Suppressor macrophage treated with lipopolysaccharide for 4 hours (primary cell): ENCODE measurements around the gene HLA-E.
A peak's percentile ranks its signal among the peaks of the same experiment; 100 is the strongest.
"Not testable (repeated sequence)": the region's sequence is repeated elsewhere in the genome, so short reads cannot be mapped to it uniquely, and the experiment has no call there.

Experiments
- DNase-seq: peaks from one replicate; pipeline ENCODE4 v3.0.0-alpha.2; 2020

Gene HLA-E

DNA sequence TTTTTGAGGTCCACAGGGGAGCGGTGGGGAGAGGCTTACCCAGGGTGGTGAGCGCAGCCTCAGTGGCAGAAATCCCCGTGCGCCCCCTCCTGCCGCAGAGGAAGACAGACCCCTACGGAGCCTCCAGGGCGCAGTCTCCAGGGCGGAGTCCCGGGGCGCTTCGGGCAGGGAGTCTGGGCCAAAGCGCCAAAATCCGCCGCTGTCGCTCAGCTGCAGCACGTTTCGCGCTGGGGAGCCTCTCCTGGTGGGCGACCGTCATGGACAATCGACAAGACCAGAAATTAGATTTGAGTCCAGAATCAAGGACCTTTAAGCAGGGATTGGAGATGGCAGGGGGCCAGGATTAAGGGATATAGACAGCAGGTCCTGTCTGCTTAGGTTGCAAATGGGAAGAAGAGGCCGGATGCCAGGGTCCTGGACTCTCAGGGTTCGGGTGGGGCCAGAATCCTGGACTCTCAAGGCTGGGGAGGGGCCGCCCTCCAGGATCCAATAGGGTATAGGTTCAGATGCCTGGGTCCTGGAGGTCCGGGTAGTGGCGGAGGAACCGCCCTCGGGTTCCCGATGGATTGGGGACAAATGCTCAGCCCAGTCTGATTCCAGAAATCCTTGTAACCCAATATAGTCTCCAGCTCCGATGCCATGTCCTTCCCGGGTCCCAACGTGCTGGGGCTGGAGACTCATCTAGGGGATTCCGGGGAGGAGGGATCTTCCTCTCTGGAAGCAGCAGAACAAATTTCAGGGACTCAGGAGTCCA, 7.9 kb upstream of the HLA-E start:
- DNase-seq, result no peak

GRCh38 chr6:30481965-30482644, 7.2 kb upstream of the HLA-E start:
- DNase-seq, result peak; percentile 84

DNA sequence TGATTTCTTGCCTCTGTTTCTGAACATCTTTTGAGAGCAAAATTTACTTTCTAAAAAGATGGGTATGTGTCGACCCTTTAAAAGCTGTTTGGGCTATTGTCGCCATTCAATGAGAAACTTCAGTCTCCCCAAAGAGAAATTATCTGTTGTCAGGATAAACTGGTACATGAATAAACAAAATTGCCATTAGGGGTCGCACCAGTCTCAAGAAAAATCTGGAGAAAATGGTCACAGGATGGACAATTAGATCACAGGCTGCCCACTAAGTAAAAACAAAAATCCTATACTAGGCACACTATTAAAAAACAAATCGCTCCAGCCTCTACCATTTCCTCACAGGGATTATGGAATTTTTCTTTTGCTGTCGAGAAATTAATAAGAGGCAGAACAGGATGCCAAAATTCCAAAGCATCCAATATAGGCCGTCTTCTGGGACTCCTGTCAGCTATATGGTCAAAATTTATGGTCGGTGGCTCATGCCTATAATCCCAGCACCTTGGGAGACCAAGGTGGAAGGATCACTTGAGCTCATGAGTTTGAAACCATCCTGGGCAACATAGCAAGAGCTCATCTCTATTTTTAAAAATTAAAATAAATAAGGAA, 5.5 kb upstream of the HLA-E start:
- peak; percentile 87 for DNase-seq

DNA sequence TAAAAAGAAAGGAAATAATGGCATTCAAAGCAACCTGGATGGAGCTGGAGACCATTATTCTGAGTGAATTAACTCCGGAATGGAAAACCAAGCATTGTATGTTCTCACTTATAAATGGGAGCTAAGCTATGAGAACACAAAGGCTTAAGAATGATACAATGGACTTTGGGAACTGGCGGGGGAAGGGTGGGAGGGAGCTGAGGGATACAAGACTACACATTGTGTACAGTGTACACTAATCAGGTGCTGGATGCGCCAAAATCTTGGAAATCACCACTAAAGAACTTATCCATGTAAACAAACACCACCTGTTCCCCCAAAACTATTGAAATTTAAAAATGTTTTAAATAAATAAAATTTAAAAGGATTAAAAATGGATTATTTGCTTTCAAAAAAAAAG, 4.1 kb upstream of the HLA-E start:
- DNase-seq, result no peak

GRCh38 chr6:30487926-30488325, 1.4 kb upstream of the HLA-E start:
- no peak for DNase-seq

- DNase-seq, result not testable (repeated sequence)
Observed at GRCh38 chr6:30488697-30489080, 620 bp upstream of the HLA-E start.

- DNase-seq, result peak; percentile 88
Observed at GRCh38 chr6:30490026-30490876, 942 bp downstream of the HLA-E start.

DNA sequence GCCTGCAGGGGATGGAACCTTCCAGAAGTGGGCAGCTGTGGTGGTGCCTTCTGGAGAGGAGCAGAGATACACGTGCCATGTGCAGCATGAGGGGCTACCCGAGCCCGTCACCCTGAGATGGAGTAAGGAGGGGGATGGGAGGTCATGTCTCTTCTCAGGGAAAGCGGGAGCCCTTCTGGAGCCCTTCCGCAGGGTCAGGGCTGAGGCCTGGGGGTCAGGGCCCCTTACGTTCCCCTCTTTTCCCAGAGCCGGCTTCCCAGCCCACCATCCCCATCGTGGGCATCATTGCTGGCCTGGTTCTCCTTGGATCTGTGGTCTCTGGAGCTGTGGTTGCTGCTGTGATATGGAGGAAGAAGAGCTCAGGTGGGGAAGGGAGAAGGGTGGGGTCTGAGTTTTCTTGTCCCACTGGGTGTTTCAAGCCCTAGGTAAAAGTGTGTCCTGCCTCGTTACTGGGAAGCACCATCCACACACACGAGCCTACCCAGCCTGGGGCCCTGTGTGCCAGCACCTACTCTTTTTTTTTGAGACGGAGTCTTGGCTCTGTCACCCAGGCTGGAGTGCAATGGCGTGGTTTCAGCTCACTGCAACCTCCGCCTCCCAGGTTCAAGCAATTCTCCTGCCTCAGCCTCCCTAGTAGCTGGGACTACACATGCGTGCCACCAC, 2.1 kb downstream of the HLA-E start:
- DNase-seq, result not testable (repeated sequence)

DNA sequence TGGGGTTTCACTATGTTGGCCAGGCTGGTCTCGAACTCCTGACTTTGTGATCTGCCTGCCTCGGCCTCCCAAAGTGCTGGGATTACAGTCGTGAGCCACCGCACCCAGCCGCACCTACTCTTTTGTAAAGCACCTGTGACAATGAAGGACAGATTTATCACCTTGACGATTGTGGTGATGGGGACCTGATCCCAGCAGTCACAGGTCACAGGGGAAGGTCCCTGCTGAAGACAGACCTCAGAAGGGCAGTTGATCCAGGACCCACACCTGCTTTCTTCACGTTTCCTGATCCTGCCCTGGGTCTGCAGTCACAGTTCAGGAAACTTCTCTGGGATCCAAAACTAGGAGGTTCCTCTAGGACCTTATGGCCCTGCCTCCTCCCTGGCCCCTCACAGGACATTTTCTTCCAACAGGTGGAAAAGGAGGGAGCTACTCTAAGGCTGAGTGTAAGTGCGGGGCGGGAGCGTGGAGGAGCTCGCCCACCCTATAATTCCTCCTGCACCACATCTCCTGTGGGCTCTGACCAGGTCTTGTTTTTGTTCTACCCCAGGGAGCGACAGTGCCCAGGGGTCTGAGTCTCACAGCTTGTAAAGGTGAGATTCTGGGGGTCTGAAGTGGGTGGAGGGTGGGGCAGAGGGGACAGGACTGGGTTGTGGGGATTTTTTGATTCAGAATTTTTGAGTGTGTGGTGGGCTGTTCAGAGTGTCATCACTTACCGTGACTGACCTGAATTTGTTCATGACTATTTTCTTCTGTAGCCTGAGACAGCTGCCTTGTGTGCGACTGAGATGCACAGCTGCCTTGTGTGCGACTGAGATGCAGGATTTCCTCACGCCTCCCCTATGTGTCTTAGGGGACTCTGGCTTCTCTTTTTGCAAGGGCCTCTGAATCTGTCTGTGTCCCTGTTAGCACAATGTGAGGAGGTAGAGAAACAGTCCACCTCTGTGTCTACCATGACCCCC, 3.0 kb downstream of the HLA-E start:
- DNase-seq, result no peak

- no peak for DNase-seq
Observed at GRCh38 chr6:30493643-30494250, 4.4 kb downstream of the HLA-E start.

DNA sequence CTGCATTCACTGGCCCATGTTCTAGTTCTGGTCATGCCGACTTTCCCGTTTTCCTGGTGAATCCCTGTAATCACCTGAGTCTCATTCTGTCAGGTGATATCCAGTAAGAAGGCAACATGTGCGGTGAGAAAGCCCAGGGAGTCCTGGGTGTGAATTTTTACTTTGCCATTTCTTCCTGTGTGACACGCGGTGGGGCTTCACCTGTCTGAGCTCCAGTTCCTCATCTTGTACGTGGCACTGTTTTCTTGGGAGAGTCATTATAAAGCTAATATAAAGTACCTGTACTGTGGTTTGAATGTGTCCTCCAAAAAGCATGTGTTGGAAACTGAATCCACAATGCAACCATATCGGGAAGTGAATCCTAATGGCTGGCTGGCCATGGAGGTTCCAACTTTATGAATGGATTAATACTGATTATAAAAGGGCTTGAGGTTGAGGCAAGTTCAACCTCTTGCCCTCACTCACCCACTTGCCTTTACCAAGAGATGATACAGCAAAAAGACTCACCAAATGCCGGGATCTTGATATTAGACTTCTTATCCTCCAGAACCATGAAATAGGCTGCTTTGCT, 5.1 kb downstream of the HLA-E start:
- peak; percentile 54 for DNase-seq

DNA sequence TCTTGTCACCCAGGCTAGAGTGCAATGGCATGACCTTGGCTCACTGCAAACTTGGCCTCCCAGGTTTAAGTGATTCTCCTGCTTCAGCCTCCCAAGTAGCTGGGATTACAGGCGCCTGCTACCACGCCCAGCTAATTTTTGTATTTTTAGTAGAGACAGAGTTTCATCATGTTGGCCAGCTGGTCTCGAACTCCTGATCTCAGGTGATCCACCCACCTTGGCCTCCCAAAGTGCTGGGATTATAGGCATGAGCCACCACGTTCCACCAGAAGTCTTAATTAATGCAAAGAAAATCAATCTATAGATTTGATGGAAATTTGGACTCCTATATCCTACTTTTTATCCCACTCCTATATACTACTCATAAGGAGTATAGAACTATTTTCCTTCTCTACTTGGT, 5.8 kb downstream of the HLA-E start:
- not testable (repeated sequence) for DNase-seq

DNA sequence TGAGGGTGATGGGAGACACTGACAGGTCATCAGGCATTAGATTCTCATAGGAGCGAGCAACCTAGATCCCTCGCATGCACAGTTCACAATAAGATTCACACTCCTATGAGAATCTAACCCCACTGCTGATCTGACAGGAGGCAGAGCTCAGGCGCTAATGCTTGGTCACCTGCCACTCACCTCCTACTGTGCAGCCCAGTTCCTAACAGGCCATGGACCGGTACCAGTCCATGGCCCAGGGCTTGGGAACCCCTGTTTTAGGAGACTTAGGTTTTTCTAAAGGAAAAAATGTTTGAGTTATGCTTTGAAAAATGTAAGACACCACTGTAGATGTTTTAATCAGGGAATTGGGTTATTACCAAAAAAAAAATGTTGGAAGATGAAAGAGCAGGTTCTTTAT, 6.7 kb downstream of the HLA-E start:
- DNase-seq, result no peak

DNA sequence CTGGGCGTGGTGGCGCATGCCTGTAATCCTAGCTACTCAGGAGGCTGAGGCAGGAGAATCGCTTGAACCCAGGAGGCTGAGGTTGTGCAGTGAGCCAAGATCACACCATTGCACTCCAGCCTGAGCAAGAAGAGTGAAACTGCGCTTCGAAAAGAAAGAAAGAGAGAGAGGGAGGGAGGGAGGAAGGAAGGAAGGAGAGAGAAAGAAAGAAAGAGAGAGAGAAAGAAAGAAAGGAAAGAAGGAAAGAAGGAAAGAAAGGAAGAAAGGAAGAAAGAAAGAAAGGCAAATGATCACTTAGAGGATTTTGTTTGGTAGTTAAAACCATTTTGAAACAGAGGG, 7.9 kb downstream of the HLA-E start:
- not testable (repeated sequence) for DNase-seq

DNA sequence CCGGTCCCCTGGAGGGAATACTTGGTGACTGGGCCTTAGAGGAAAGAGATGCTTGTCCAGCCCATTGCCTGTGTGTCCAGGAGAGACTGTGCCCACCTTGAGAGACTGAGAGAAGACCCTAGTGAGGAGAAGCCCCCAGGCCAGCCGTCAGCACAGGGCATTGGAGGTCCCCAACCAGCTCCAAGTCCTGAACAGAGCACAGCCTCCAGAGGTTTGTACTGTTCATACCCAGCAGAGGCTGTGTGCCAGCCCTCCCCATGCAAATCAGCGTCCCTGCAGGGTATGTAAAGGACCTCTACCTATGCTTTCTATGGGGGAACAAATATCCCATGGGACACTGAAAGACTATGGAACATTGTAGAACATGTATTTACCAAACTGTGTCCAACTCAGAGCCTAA, 8.4 kb downstream of the HLA-E start:
- no peak for DNase-seq

GRCh38 chr6:30498705-30499104, 9.4 kb downstream of the HLA-E start:
- not testable (repeated sequence) for DNase-seq

- DNase-seq, result peak; percentile 60
Observed at GRCh38 chr6:30500421-30501355, 11.4 kb downstream of the HLA-E start.

DNA sequence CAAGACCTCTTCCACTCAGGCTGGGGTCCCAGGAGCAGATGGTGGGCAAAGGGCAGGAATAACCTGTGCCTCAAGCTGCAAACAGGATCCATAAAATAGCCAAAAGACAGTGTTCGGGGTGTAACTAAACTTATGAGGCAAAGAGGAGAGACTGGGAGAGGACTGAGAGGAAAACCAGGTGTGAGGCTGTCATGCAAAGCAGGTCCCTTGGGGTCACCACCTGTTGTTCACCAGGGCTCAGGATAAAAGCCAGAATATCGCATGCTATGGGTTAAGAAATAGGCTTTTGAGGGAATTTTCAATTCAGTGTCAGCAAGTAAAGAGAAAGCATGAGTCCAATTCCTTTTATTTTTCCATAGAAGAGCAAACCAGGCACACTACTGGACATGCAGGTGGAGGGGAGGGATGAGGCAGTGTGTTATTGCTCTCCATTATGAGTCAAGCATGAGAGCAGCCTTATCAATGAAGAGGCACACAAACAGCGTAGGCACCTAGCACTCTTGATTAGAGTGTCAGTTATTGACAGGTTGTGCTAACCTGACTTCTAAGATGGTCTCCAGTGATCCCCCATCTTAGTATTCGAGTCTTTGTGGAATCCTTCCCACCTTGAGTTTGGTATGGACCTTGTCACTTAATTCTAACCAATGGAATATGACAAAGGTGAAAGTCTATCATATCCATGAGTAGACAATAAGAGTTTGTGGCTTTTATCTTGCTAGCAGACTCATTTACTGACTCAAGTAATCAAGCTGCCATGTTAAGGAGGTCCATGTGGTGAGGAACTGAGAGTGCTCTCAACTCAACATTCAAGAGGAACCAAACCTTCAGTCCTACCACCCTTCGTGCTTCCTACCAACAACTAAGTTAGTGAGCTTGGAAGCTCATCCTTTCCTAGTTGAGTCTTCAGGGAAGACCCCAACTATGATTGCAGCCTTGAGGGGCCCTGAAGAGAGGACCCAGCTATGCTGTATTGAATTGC, 18.8 kb downstream of the HLA-E start:
- DNase-seq, result peak; percentile 59
